ENCODE results near the gene MISP3.

Gene MISP3

GRCh38 chr19:14054099-14054498 is 18.5 kb upstream of the MISP3 start:
- no peak for TF ChIP-seq CTCF (IDR thresholded peaks at IDR 0.05; ENCODE audit: insufficient read depth, low read depth, low read length, missing control alignments)
- no peak overlapping the region for H3K4me3 ChIP-seq (ENCODE audit: low read depth, low read length)
- no peak for DNase-seq (ENCODE audit: low read depth)

GRCh38 chr19:14054721-14055120 is 17.9 kb upstream of the MISP3 start:
- DNase-seq (ENCODE audit: low read depth): no peak
- H3K4me3 ChIP-seq (ENCODE audit: low read depth, low read length): no peak overlapping the region
- no peak for TF ChIP-seq CTCF (IDR thresholded peaks at IDR 0.05; ENCODE audit: insufficient read depth, low read depth, low read length, missing control alignments)

- no peak overlapping the region for H3K4me3 ChIP-seq (ENCODE audit: low read depth, low read length)
- no peak for DNase-seq (ENCODE audit: low read depth)
- no peak for TF ChIP-seq CTCF (IDR thresholded peaks at IDR 0.05; ENCODE audit: insufficient read depth, low read depth, low read length, missing control alignments)
Measured at GRCh38 chr19:14055396-14055795, 17.2 kb upstream of the MISP3 start.

- no peak for DNase-seq (ENCODE audit: low read depth)
- TF ChIP-seq CTCF (IDR thresholded peaks at IDR 0.05; ENCODE audit: insufficient read depth, low read depth, low read length, missing control alignments): no peak
- no peak overlapping the region for H3K4me3 ChIP-seq (ENCODE audit: low read depth, low read length)
Measured at GRCh38 chr19:14056069-14056666, 16.4 kb upstream of the MISP3 start.

- no peak for DNase-seq (ENCODE audit: low read depth)
- no peak overlapping the region for H3K4me3 ChIP-seq (ENCODE audit: low read depth, low read length)
- no peak for TF ChIP-seq CTCF (IDR thresholded peaks at IDR 0.05; ENCODE audit: insufficient read depth, low read depth, low read length, missing control alignments)
Measured at GRCh38 chr19:14056741-14057356, 15.7 kb upstream of the MISP3 start.

GRCh38 chr19:14058182-14059092 is 14.1 kb upstream of the MISP3 start:
- no peak for TF ChIP-seq CTCF (IDR thresholded peaks at IDR 0.05; ENCODE audit: insufficient read depth, low read depth, low read length, missing control alignments)
- DNase-seq (ENCODE audit: low read depth): no peak
- no peak overlapping the region for H3K4me3 ChIP-seq (ENCODE audit: low read depth, low read length)
